Right ventricle myocardium superior (tissue), 1 donor: ENCODE data around the gene PRRX2. TPM values are rescaled to one million over a fixed set of nuclear protein-coding genes. Genes with fewer than 3 reads are reported as not detected.

ENCODE experiments used
- ATAC-seq: fragments of 200-7000 bp; cut with Tn5 transposase; one replicate; pipeline ENCODE4 v1.9.1; 2020; ENCODE audit warnings: mild to moderate bottlenecking; ENCODE audit not compliant: poor library complexity
- DNase-seq: peaks from one replicate; pipeline ENCODE4 v3.0.0-alpha.2; 2020
- intact Hi-C: fragments of 100-400 bp; cut with DNase I; formaldehyde crosslinking; loops from one replicate; pipeline ENCODE4 v1.11.2; 2022
- long read RNA-seq: library from polyadenylated mRNA; unstranded; transcript quantifications from one replicate; pipeline ENCODE4 v2.0.0, GENCODE V29; 2021
- total RNA-seq: library from RNA; stranded (reverse); fragmentation: NEBNext Ultra II Directional; extraction: Animal tissue kit (Norgen Biotek cat#: 25700); gene quantifications from one replicate; pipeline ENCODE4 v1.2.1, GENCODE V29; 2021
- donor health status: DM: no; HTN: yes; CAD: no; lungs with severe emphysema.

PRRX2 gene
- 0.89 TPM for total RNA-seq
- long read RNA-seq, result 0 reads

DNA sequence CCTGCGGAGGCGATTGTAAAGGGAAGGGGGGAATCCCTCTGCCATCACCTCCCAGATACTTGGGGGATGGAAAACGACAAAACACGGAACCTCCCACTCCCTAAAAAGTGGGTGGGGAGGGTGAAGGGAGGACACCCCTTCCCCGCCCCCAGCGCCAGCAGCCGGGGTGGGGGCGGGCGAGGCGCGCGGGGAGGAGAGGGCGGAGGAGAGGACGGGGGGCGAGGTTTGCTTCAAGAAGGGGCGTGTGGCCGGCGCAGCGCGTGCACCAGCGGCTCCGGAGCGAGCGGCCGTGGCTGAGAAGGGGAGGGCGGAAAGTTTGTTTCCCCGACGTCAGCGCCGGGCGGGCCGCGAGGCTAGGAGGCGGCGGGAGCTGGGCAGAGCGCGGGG, at the start of gene PRRX2:
PRRX2 (plus strand) TSS at position 259 of the 387 bp plus-strand sequence. CDS start 221 bp downstream, outside the sequence.
- intact Hi-C loops, result no loop called here
- ATAC-seq, result peak; percentile 65
- peak; percentile 56 for DNase-seq

GRCh38 chr9:129617167-129617566, 48.3 kb upstream of the PRRX2 start:
- intact Hi-C loops, result no loop called here
- ATAC-seq (no peak), DNase-seq (no peak)

GRCh38 chr9:129619787-129620668, 45.4 kb upstream of the PRRX2 start:
- DNase-seq, result no peak
- intact Hi-C loops, result no loop called here
- peak; percentile 24 for ATAC-seq

DNA sequence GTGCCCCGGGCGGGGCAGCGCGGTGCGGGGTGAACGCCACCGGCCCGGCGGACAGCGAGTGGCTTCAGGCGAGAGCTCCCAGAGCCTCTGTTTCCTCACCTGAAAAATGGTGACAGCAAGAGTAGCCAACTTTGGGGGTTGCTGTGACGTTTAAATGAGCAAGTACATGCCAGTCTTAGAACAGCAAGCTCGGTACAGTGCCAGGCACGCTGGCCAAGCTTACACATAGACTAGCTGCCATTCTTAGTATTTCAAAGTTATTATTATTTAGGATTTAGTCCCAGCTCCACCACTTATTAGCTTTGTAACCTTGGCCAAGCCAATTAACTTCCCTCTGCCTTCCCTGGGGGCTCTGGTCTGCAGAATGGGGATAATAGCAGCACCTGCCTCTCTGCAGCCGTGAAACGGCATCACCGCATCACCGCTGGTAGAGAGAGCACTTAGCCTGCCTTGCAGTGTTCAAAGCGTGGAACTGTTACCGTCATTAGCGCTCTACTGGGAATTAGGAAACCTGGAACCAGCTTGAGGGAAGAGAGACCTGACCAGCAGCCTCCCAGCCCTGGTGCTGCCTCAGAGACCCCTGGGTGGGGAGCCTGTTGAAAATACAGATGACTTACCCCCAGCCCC, 44.7 kb upstream of the PRRX2 start, which contains the start of gene C9orf50:
C9orf50 (minus strand) TSS at position 433 of the 627 bp plus-strand sequence. CDS start 527 bp downstream, outside the sequence.
- DNase-seq, result no peak
- intact Hi-C loops, result no loop called here
- ATAC-seq, result no peak

DNA sequence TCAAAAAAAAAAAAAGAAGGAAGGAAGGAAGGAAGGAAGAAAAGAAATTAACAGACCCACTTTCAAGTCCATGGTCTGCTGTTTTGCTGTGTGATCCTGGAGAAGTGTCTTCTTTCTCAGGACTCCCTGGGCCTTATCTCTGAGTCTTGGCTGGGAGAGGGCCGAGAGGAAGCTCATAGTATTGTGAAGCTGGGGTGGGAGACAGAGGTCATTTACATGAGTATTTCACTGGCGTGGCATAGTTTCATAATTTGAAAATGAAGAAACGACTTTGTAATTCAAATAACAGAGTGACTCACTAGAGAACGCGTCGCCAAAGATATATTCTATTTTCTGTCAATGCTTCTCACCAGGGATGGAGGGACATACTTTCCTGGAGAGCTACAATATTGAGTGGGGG, 42.1 kb upstream of the PRRX2 start:
- ATAC-seq (no peak), DNase-seq (no peak)
- intact Hi-C loops, result no loop called here

DNA sequence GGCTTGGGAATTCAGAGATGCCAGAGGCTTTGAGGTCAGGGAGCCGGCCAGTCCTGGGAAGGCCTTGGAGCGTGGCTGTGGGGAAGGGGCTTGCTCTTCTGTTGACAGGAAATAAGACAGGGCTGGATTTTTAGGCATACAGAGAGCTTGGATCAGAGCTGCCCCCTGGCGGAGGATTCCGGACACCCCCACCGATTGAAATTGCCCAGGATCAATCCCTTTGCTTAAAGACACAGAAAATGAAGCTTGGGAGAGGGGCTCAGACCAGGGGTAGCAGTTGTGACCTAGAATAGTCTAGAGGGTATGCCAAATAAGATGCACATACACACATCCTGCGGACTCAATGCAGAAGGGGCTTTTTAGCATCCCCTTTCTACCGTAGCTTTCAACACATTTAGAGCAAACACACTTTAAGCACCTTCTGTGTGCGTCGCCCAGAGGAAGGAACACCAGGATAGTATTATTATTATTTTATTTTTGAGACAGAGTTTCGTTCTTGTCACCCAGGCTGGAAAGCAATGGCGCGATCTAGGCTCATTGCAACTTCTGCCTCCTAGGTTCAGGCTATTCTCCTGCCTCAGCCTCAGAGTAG, 41.2 kb upstream of the PRRX2 start:
- ATAC-seq, result no peak
- intact Hi-C loops, result no loop called here
- DNase-seq, result peak; percentile 75

- DNase-seq, result no peak
- ATAC-seq, result no peak
- intact Hi-C loops, result no loop called here
These were observed 40.5 kb upstream of the PRRX2 start for GRCh38 chr9:129624947-129625346.

- ATAC-seq (peak; percentile 96), DNase-seq (peak; percentile 92)
- intact Hi-C loops, result no loop called here
These were observed 39.3 kb upstream of the PRRX2 start, which contains the start of gene NTMT1 for GRCh38 chr9:129626079-129626624. TSS of gene NTMT1 (plus strand) at chr9:129626163. CDS start at chr9:129632704, 6,541 bp downstream.

DNA sequence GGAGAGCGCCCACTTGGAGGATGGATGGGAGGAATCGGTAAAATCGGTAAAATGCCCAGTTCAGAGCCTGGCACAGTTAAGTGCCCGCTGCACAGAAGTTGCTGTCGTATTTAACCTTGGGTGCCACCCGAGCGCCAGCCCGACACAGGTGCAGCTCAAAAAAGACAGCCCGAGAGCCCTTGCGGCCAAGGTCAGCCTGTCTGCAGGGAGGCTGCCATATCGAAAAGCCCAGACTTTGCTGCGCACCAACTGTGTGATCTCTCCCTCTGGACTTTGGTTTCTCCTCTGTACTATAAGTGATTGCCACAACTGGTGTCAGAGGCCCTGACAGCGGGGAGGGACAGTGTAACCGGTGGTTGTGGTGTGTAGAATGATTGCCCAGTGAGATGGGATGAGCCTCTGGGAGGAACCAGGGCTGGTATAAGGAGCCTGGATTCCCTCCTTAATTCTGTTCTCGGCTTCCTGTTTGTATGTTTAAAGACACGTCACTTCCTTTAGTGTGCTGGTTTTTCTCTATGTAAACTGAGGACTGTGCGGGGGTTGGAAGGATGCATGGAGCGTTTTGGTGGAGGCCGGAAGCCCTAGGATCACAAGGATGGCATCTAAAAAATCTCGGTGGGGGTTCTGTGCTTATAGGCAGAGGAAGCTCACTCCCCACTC, 38.7 kb upstream of the PRRX2 start:
- ATAC-seq (peak; percentile 30), DNase-seq (no peak)
- intact Hi-C loops, result no loop called here

DNA sequence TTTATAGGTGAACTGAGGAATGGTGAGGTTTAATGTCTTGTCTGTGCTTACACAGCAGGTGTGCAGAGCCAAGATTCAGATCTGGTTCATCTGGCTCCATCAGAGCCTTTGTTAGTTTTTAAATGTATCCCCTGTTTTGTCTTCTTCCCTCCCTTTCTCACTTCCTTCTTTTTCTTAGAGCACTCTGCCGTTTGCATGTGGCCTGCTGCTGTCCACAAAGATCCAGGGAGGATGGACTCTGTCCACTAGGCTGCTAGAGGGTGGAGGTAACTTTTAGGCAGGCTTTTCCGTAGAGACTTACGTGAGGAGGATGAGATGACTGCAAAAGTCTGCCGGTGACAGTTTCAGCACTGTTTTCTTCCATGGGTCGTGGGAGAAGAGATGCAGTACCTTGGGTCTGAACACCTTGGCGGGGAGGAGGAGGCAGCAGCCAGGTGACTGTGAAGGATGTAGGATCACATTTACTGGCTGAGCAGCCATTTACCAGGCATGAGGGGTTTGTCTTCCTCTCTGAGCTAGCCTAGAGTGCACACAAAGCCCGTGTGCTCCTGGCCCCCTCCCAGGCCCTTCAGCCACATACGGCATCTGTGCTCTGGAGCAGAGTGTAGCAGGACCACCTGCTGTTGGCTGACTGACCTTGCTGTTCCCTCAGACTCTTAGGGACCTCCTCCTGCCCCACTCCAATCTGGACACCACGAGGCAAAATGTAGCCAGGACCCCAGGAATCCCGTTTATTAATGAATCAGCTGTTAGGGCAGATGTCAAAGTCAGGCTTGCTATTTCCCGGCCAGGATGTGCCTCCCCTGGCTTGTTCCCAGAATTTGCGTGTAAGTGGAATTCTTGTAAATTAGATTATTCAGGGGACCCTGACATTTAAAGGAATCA, 37.6 kb upstream of the PRRX2 start:
- no peak for ATAC-seq
- DNase-seq, result no peak
- intact Hi-C loops, result no loop called here

DNA sequence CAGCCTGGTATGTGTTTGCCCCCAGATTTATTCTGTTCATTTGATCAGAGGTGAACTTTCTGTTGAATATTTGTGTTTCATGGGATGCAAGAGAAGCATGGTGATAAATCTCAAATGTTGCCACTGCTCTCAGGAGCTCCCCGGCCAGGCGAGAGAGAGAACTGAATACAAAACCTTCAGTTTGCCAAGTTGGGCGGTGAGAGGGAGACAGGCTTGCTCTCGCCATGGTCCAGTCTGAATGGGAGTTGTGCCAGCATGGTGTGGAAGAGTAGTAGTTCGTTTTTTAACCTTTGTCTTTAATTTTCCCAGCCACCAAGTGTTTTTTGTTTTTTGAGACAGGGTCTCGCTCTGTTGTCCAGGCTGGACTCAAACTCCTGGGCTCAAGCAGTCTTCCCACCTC, 36.7 kb upstream of the PRRX2 start:
- no peak for DNase-seq
- intact Hi-C loops, result no loop called here
- no peak for ATAC-seq

DNA sequence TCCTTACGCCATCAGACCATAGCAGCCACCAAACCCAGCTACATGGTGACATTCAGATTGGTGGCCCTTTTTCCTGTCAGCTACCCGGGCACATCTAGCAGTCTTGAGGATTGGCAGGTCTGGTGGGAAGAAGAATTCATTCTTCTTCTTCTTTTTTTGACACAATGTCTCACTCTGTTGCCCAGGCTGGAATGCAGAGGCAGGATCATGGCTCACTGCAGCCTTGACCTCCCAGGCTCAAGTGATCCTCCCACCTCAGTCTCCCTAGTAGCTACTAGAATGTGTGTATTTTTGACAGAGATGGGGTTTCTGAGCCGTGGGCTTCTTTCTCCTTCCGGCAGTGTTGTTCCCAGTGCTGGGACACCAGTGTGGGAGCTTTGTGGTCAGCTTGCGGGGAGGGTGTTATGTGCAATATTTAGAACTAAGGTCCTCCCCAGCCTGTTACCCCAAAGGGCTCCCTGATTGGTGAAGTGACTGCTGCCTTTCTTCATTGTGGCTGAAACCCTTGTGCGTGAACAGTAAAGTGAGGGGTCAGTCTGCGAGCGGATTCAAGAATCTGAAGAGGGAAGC, 36.1 kb upstream of the PRRX2 start:
- no peak for ATAC-seq

DNA sequence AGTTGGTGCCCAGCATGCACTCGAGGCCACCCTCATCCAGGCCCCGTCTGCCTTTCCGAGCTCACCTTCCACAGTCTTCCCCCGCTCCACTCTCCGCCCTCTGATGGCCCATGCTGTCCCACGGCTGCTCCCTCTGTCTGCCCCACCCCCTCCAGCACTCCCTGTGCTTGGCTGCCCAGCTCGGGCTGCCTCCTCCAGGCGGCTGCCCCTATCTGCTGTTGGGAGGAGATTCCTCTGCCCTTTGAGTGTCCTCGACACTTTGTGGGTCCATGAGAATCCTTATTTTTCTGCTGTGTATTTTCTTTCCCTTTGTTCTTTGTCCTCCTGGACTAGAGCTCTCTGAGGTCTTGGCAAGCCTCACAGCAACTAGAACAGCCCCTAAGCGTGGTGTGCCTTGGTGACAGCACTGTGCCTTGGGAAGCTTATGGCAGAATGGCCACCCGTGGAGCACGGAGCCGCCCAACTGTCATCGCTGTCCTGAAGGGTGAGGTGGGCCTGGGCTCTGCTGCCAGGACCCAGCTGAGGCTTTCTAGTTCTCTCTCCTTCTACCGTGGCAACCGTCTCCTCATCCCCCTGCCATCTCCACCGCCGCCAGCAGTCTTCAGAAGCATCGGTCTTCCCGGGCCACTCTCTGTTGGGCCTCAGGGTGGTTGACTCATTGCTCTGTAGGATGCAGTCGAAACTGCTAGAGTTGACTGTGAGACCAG, 34.3 kb upstream of the PRRX2 start:
- ATAC-seq, result peak; percentile 37
- peak; percentile 66 for DNase-seq
- intact Hi-C loops, result no loop called here

More for the DNA sequence above, 36.1 kb upstream of the PRRX2 start:
- intact Hi-C loops, result no loop called here
- no peak for DNase-seq

DNA sequence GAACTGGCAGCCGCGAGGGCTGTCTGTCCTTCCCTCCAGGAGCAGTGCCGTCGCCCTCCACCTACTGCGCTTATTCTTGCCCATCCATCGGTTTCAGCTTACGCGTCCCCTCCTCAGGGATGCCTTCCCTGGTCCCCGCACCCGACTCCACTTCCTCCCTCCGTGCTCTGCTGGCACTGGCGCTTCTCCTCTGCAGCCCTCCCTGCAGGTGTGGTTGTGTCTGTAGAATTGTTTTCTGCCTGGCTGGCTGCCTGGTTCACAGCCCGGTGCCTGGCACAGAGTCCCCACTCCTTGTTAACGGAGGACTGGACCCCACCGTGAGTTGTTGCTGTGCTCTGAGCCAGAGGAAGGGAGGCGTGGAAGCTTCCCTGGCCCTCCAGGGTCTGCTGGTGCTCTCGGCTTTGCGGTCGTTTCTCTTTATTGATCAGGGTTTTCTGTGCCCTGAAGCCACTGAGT, 33.7 kb upstream of the PRRX2 start:
- intact Hi-C loops, result no loop called here

GRCh38 chr9:129632460-129632859, 33.0 kb upstream of the PRRX2 start:
- intact Hi-C loops, result no loop called here
- ATAC-seq, result no peak
- DNase-seq, result no peak

More for the DNA sequence above, 33.7 kb upstream of the PRRX2 start:
- DNase-seq (no peak), ATAC-seq (no peak)

- ATAC-seq (no peak), DNase-seq (no peak)
- intact Hi-C loops, result no loop called here
These were observed 32.2 kb upstream of the PRRX2 start for GRCh38 chr9:129633207-129633606.

DNA sequence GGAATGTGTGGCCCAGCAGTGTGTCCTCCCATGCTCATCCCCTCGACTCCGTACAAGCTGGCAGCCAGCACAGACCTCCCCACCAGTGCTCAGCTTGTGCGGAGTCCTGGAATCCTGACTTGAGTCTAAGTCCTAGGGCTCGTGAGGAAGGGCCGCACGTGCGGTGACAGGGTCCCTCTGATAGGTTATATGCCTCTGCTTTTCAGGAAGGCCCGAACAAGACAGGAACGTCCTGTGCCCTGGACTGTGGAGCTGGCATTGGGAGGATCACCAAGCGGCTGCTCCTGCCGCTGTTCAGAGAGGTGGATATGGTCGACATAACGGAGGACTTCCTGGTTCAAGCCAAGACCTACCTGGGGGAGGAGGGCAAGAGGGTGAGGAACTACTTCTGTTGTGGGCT, 31.6 kb upstream of the PRRX2 start:
- no peak for ATAC-seq
- no peak for DNase-seq
- intact Hi-C loops, result no loop called here
